Esophagus muscularis mucosa (tissue), 4 donors: Measurements from ENCODE around the gene KLHL8. TPM values are rescaled to one million over a fixed set of nuclear protein-coding genes. Genes with fewer than 3 reads are reported as not detected.

ENCODE experiments used
- DNase-seq: peaks from one replicate; pipeline ENCODE4 v3.0.0-alpha.2; 2017; ENCODE audit errors: extremely low spot score
- H3K27ac ChIP-seq, 4 donors: fragments of 200-600 bp; sonication (generic); replicated peaks in 1 of 4; 1 replicate in 3 of 4; 2 replicates in 1 of 4; pipeline ENCODE4 v1.5.1; 2016 to 2019; ENCODE audit warnings: mild to moderate bottlenecking in 1 of 4
- H3K27me3 ChIP-seq, 4 donors: fragments of 200-600 bp; sonication (generic); one replicate each; pipeline versions ENCODE4 v1.5.1 to v1.6.0; 2016 to 2019
- H3K36me3 ChIP-seq, 4 donors: fragments of 200-600 bp; sonication (generic); one replicate each; pipeline ENCODE4 v1.5.1; 2016 to 2019
- H3K4me1 ChIP-seq, 4 donors: fragments of 200-600 bp; sonication (generic); one replicate each; pipeline ENCODE4 v1.5.1; 2016 to 2019
- H3K4me3 ChIP-seq, 4 donors: fragments of 200-600 bp; sonication (generic); 1 replicate in 2 of 4; 2 replicates in 2 of 4; pipeline ENCODE4 v1.5.1; 2016 to 2019; ENCODE audit warnings: mild to moderate bottlenecking in 4 of 4, moderate library complexity in 1 of 4
- H3K9me3 ChIP-seq, 4 donors: fragments of 200-600 bp; sonication (generic); 1 replicate in 3 of 4; 2 replicates in 1 of 4; pipeline ENCODE4 v1.5.1; 2016 to 2019
- CTCF ChIP-seq, 3 experiments: fragments of 200-600 bp in 2 of 3; fragments of 450-650 bp in 1 of 3; sonication (generic) in 2 of 3; IDR thresholded peaks; one replicate each; pipeline ENCODE4 v1.5.1; 2017 to 2019; ENCODE audit warnings: antibody characterized with exemption in 3 of 3, mild to moderate bottlenecking in 2 of 3, moderate library complexity in 1 of 3
- EP300 ChIP-seq: sonication (generic); formaldehyde crosslinking; IDR thresholded peaks from one replicate; pipeline ENCODE4 v1.6.1; 2017; ENCODE audit warnings: antibody characterized with exemption
- POLR2A ChIP-seq: fragments of 450-650 bp; IDR thresholded peaks from one replicate; pipeline ENCODE4 v1.6.1; 2017; ENCODE audit warnings: antibody characterized with exemption, moderate library complexity, mild to moderate bottlenecking, low read depth
- POLR2AphosphoS5 ChIP-seq, 2 donors: sonication (generic); formaldehyde crosslinking; IDR thresholded peaks; one replicate each; pipeline ENCODE4 v1.6.1; 2017; ENCODE audit warnings: antibody characterized with exemption in 2 of 2
- WGBS: methylation state at CpG from one replicate; pipeline ENCODE4 v1.1.5; 2018; 5-methylcytosine and 5-hydroxymethylcytosine counted together
- intact Hi-C: fragments of 100-400 bp; cut with DNase I; formaldehyde crosslinking; loops from one replicate; pipeline ENCODE4 v1.15.1; 2023
- total RNA-seq, 4 donors: library from RNA; depleted of rRNA; stranded (reverse); fragments of >200 nt; gene quantifications; one replicate each; pipeline versions ENCODE4 v1.1.0 to v1.2.1, GENCODE V29; 2016

KLHL8 gene
- total RNA-seq, 4 donors from 2014 or later, result 7.6 to 18.7 (median 11.7) TPM

DNA sequence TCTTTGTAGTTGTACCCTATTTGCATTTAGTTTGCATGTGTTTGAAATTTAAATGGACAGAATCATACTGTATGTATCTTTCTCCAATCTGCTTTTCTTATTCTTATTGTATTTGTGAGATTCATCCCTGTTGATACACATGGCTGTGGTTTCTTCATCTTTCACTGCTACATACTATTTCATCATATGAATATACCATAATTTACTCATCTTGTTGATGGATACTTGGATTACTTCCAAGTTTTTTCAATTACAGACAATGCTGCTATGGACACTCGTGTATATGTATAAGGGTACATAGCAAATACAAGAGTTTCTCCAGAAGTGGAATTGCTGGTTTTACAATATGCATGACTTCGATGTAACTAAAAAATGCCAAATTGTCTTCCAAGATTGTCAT, 11.8 kb upstream of the KLHL8 start:
- no peak for DNase-seq
- H3K9me3 ChIP-seq, result no peaks in the 10 kb centered on the region
- no peak overlapping the region for H3K27ac ChIP-seq
- no peak overlapping the region for H3K4me3 ChIP-seq
- intact Hi-C loops, result no loop called here
- WGBS, result 81% methylated on average over 2 of the region's 2 CpGs
- H3K4me1 ChIP-seq, result peaks cover 0 to 12% (median 5%) of the 10 kb centered on the region in 4 donors
- no peaks in the 10 kb centered on the region for H3K36me3 ChIP-seq
- TF ChIP-seq CTCF (IDR thresholded peaks at IDR 0.05) (no peak), EP300 (no peak), POLR2AphosphoS5 (IDR thresholded peaks at IDR 0.05) (no peak), POLR2A (no peak)
- no peaks in the 10 kb centered on the region for H3K27me3 ChIP-seq

DNA sequence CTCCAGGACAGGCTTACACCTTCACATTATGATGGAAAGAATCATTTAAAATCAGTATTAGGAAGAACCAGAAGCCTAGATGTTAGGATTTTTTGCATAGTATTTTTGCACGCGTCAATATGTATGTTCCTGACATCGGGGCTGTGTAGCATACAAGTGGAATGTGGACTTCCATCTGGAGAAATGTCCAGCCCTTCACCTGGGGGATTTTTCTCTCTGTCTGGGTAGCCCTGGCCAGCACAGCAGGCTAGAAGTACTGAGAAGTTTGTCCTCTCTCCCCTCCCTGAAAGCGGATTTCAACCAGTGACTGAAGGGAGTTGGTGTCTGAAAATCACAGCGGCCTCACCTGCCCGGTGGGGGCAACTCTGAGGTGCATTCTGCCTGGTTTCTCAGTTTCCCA, 10.4 kb upstream of the KLHL8 start:
- Histone ChIP-seq H3K9me3 (no peaks in the 10 kb centered on the region), H3K27ac (no peak overlapping the region), H3K4me1 (peaks cover 0 to 7% (median 3%) of the 10 kb centered on the region in 4 donors), H3K36me3 (no peaks in the 10 kb centered on the region), H3K4me3 (no peak overlapping the region), H3K27me3 (no peaks in the 10 kb centered on the region)
- TF ChIP-seq POLR2AphosphoS5 (IDR thresholded peaks at IDR 0.05) (no peak), POLR2A (no peak), EP300 (no peak), CTCF (IDR thresholded peaks at IDR 0.05) (no peak)
- WGBS, result 76% methylated on average over 6 of the region's 6 CpGs
- intact Hi-C loops, result no loop called here
- no peak for DNase-seq

DNA sequence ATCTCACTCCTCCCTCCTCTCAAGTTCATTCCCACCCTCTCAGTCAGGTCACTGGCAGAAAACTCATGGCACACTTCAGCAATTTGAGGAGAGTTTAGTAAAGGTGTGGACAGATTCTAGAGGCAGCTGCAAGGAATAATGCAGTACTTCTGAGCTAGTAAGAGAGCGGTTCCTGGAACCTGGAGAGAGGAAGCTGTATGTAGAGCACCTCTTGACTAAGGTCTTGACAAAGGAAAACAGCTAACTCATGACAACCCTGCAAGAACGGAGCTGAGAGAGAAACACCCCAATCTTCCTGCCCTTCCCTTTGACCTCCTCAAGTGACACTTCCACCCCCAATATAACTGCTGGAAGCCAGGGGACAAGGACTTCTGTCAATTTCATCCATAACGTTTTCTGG, 9.6 kb upstream of the KLHL8 start:
- no peak for TF ChIP-seq POLR2A
- no peak for TF ChIP-seq CTCF (IDR thresholded peaks at IDR 0.05)
- TF ChIP-seq EP300, result no peak
- no peak for TF ChIP-seq POLR2AphosphoS5 (IDR thresholded peaks at IDR 0.05)
- no peak overlapping the region for H3K4me3 ChIP-seq
- H3K9me3 ChIP-seq, result no peaks in the 10 kb centered on the region
- no peaks in the 10 kb centered on the region for H3K36me3 ChIP-seq
- DNase-seq, result no peak
- intact Hi-C loops, result no loop called here
- 81% methylated on average over 3 of the region's 3 CpGs for WGBS
- H3K4me1 ChIP-seq, result no peaks in the 10 kb centered on the region
- no peaks in the 10 kb centered on the region for H3K27me3 ChIP-seq
- H3K27ac ChIP-seq, result no peak overlapping the region

- H3K27ac ChIP-seq, result no peak overlapping the region
- 100% methylated on average over 2 of the region's 2 CpGs for WGBS
- TF ChIP-seq CTCF (IDR thresholded peaks at IDR 0.05), result no peak
- no peak for TF ChIP-seq EP300
- no peak for TF ChIP-seq POLR2A
- TF ChIP-seq POLR2AphosphoS5 (IDR thresholded peaks at IDR 0.05), result no peak
- H3K27me3 ChIP-seq, result no peaks in the 10 kb centered on the region
- no peak overlapping the region for H3K4me3 ChIP-seq
- no peaks in the 10 kb centered on the region for H3K9me3 ChIP-seq
- DNase-seq, result no peak
- intact Hi-C loops, result no loop called here
- H3K36me3 ChIP-seq, result no peaks in the 10 kb centered on the region
- H3K4me1 ChIP-seq, result no peaks in the 10 kb centered on the region
Measured at GRCh38 chr4:87228262-87228860, 7.9 kb upstream of the KLHL8 start.

DNA sequence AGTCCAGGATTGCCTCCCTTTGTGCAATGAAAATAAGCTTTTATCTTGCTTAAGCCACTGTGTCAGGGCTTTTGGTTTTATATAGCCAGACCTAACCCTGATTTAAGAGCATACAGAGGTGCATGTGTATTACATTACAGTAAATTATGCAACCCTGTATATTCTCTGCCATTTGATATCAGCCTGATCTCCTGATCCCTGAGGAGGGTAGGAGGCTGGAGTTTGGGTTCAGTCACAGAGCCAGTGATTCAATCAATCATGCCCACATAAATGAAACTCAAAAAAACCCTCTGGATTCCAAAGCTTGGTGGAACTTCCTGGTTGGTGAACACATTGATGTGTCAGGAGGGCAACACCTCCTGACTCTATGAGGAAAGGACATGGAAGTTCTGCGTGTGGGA, 7.3 kb upstream of the KLHL8 start:
- Histone ChIP-seq H3K9me3 (no peaks in the 10 kb centered on the region), H3K27ac (no peak overlapping the region), H3K4me1 (no peaks in the 10 kb centered on the region), H3K27me3 (no peaks in the 10 kb centered on the region), H3K36me3 (no peaks in the 10 kb centered on the region), H3K4me3 (no peak overlapping the region)
- WGBS, result 92% methylated on average over 1 of the region's 1 CpG
- intact Hi-C loops, result no loop called here
- no peak for TF ChIP-seq EP300
- no peak for TF ChIP-seq POLR2AphosphoS5 (IDR thresholded peaks at IDR 0.05)
- TF ChIP-seq POLR2A, result no peak
- no peak for TF ChIP-seq CTCF (IDR thresholded peaks at IDR 0.05)
- DNase-seq, result no peak
